GM23338 (cell line): ENCODE results near the gene DAD1.

Source experiments
- POLR2AphosphoS5 ChIP-seq: IDR thresholded peaks from 2 replicates; pipeline ENCODE4 v1.6.1; 2016; ENCODE audit warnings: antibody characterized with exemption, low read depth
- REST ChIP-seq: IDR thresholded peaks from one replicate; pipeline ENCODE4 v1.6.1; 2018; ENCODE audit warnings: antibody characterized with exemption; ENCODE audit not compliant: unreplicated experiment

- no peak for TF ChIP-seq REST
- no peak for TF ChIP-seq POLR2AphosphoS5
Measured at GRCh38 chr14:22541721-22542120, 47.3 kb downstream of the DAD1 start.
